Endothelial cell of hepatic sinusoid (primary cell): ENCODE measurements around the gene PYM1.
"Not testable (repeated sequence)": the region's sequence is repeated elsewhere in the genome, so short reads cannot be mapped to it uniquely, and the experiment has no call there.

Experiments
- in situ Hi-C: cut with HindIII; loops from 2 replicates; pipeline ENCODE4 v1.10.0; 2017; ENCODE audit warnings: low sequenced_read_pairs

The PYM1 gene

DNA sequence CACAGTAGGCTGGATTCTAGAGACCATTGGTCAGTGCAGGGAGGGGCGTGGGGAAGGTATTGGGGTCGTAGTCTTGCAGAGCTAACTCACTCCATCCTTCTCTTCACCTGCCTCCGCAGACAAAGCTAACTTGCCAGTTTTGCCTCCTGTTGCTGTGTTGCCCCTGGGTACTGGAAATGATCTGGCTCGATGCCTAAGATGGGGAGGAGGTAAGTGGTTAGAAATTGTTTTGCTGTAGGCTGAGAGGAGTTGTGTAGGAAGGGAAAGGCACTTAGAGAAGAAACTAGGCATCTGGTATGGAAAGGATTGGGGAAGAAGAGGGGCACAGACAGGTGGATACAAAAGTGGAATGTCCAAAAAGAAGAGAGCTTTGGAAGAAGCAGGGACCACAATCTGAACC, 14.4 kb upstream of the PYM1 start:
- in situ Hi-C loops: no loop called here

DNA sequence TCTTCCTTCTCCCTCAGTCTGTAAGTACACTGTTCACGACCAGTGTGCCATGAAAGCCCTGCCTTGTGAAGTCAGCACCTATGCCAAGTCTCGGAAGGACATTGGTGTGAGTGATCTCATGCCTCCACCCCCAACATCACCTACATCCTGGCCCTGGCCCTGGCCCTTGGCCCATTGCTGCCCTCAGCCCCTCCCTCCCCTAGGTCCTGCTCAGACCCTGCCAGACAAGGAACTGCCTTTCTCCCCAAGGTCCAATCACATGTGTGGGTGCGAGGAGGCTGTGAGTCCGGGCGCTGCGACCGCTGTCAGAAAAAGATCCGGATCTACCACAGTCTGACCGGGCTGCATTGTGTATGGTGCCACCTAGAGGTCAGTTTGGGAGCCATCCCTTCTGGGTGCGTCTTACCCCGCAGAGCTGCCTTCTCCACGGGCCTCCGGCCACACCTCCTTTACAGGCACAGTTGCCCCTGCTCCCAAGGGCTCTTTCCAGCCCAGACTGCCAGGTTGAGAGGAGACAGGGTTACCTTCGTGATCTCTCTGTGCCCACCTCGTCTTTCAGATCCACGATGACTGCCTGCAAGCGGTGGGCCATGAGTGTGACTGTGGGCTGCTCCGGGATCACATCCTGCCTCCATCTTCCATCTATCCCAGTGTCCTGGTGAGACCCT, 12.5 kb upstream of the PYM1 start:
- in situ Hi-C loops: no loop called here

- in situ Hi-C loops: no loop called here
These were observed 11.3 kb upstream of the PYM1 start for GRCh38 chr12:55938826-55939501.

- in situ Hi-C loops: no loop called here
These were observed 10.3 kb upstream of the PYM1 start for GRCh38 chr12:55937981-55938380.

DNA sequence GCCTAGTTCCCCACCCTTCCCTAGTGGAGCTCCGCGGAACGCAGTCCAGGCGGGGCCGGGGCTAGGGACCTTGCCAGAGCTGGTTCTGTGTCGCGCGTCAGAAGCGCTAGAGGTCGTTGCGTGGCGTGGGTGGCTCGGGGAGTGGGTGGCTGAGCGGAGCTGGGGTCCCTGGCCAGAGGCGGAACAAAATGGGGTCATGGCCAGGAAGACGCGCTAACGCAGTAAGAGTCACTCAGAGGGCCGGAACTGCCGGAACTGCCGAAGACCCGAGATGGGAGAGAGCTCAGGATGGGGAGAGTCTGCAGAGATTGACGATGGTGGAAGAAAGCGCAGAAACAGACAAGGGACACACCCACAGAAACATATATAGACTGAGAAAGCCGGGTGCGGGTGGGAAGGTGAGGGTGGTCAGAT, 8.1 kb upstream of the PYM1 start:
- in situ Hi-C loops: no loop called here

DNA sequence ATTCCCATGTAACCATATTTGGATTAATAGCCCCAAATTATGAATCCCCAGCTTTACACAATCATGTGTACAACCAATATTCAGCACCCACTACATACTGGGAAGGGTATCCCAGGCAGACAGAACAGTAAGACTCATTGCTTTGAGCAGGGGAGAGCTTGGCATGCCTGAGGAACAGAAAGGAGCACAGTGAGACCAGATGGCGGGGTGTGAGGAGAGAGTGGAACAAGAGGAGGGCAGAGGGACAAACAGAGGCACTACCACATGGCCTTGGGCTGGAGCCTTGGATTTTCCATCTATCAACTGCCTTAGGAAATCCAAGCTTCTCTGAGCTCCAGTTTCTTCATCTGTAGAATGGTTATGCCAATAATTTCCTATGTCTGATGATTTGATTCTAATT, 7.1 kb upstream of the PYM1 start:
- in situ Hi-C loops: loop anchor here (5.0 kb wide), 1 partner anchor 117 kb away; the partner anchor contains the start of genes ORMDL2 and SARNP

GRCh38 chr12:55933799-55934742, 6.4 kb upstream of the PYM1 start:
- in situ Hi-C loops: loop anchor here (5.0 kb wide), 1 partner anchor 117 kb away; the partner anchor contains the start of genes ORMDL2 and SARNP

DNA sequence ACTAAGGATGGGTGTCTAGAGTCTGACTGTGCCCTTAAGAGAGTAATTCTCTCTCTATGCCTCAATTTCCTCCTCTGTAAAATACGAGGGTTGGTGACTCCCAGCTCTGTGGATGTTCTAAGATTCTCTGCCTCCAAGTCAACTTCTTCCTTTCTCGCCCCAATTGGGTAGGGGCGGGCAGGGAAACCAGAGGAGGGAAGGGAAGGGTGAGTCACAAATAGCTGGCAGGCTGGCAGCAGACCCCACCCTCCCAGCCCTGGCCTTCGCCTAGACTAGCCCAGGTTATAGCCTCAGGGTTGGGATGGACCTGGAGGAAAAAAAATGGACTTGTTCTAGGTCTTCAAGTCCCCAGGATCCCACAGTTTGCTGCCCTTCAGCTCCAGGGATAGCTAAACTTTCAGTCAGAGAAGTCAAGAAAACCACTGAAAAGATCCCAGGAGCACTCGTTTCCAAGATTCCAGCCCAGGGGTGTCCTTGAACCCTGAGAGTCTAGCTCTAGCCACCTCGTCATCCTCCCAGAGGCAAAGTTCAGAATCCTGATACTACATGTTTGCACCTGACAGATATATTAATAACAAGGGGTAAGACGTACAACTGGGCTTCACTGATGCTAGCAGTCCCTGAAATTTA, 5.6 kb upstream of the PYM1 start:
- in situ Hi-C loops: loop anchor here (5.0 kb wide), 1 partner anchor 116 kb away; the partner anchor contains the start of genes ORMDL2 and SARNP

DNA sequence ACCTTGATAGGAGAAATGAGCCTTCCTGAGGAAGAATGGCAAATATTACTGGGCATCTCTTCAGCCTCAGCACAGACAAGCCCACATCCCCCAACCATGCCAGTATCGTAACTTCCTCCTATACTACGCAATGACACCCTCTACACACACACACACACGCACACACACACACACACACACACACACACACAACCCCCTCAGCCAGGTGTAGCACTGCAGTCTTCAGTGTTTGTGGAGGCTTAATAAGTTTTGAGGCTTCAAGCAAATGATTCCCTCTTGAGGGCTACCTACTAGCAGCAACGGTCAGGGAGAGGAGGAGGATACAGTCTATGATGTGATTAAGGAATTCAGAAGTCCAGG, 4.8 kb upstream of the PYM1 start:
- in situ Hi-C loops: loop anchor here (5.0 kb wide), 1 partner anchor 115 kb away; the partner anchor contains the start of genes ORMDL2 and SARNP

GRCh38 chr12:55931780-55932550, 4.3 kb upstream of the PYM1 start:
- in situ Hi-C loops: loop anchor here (5.0 kb wide), 1 partner anchor 115 kb away; the partner anchor contains the start of genes ORMDL2 and SARNP

DNA sequence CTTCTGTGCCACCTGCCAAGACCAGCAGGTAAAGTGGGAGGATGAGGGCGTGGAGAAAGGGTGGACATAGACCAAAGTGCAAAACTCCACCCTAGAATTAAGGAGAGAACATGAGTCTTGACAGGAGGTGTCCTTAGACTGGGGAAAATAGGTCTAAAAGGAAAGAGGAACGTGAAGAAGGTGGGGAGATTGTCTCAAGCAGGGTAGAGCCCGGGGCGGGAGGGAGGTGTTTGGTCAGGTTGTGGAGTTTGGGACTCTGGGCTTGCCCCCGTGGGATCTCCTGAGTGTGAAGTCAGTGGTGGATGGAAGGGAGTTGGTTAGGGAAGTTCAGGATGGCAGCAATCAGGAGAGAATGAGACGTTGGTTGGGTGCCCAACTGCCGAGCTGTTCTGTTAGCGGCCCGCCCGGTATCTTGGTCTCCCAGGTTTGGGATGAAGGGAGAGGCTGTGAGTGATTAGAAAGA, 3.7 kb upstream of the PYM1 start:
- in situ Hi-C loops: loop anchor here (5.0 kb wide), 1 partner anchor 114 kb away; the partner anchor contains the start of genes ORMDL2 and SARNP

- in situ Hi-C loops: loop anchor here (5.0 kb wide), 1 partner anchor 114 kb away; the partner anchor contains the start of genes ORMDL2 and SARNP
These were observed 3.1 kb upstream of the PYM1 start, which contains the start of gene DGKA for GRCh38 chr12:55930771-55931316. DGKA (plus strand) TSS chr12:55931162; CDS start chr12:55936504, 5,342 bp downstream.

DNA sequence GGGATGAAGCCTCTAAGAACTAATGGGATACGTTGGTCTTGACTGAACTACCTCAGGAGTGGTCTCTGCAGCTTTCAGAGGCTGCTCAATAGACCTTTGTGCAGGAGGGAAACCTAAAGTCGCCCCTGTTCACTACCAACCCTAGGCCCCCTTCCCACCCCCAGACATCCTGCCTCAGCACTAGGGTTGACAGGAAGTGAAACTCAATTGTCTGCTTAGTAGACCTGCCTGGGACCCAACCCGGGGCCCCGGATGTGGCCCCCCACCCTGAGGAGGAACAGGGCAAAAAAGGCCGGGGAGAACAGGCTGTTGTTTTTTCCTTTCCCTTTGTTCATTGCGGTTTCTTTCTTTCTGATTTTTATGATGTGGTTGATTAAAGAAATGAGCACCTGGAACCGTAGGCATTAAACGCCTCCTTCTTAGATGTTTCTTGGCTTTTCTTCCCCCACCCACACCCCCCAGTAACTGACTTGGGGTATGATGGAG, 1.7 kb upstream of the PYM1 start:
- in situ Hi-C loops: loop anchor here (5.0 kb wide), 2 partner anchors 47 to 87 kb away; partner anchors contain the start of gene MMP19

DNA sequence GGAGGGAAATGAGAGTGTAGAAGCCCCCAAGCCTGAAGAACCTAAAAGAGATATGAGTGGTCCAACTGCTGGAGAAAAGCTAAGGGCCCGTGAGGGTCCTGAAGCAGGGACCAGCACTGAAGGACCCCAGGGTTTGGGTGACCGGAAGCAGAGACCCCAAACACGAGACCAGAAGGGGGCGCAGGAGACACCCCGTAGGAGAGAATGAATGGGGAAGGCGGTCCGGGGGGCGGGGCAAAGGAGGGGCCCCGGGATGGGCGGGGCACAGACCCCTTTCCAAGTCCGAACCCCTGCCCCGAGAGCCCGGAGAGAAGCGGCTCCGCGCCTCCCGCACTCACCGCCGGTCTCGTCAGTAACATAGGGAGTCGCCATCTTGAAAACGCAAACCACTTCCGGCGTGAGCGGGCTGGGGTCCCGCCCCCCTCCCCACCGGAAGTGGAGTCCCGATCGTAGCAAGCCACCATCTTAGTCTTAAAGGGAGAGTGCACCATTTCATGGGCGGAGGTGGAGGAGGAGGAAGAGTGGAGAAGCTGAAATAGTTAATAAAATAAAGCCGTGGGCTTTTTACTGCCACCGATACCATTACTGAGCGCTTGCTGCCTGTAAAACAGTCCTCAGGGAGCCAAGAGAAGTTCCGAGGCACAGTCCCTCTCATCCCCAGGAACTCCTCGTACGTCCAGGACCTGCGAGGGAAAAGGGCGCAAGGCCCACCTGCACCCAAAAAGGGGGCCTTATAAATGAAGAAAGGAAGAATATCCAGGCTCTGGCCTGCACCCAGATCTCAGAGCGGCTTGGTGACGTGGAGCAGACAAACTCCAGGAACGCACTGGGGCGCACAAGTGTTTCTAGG, 731 bp downstream of the PYM1 start:
- in situ Hi-C loops: loop anchor here (5.0 kb wide), 2 partner anchors 45 to 85 kb away; partner anchors contain the start of gene MMP19

DNA sequence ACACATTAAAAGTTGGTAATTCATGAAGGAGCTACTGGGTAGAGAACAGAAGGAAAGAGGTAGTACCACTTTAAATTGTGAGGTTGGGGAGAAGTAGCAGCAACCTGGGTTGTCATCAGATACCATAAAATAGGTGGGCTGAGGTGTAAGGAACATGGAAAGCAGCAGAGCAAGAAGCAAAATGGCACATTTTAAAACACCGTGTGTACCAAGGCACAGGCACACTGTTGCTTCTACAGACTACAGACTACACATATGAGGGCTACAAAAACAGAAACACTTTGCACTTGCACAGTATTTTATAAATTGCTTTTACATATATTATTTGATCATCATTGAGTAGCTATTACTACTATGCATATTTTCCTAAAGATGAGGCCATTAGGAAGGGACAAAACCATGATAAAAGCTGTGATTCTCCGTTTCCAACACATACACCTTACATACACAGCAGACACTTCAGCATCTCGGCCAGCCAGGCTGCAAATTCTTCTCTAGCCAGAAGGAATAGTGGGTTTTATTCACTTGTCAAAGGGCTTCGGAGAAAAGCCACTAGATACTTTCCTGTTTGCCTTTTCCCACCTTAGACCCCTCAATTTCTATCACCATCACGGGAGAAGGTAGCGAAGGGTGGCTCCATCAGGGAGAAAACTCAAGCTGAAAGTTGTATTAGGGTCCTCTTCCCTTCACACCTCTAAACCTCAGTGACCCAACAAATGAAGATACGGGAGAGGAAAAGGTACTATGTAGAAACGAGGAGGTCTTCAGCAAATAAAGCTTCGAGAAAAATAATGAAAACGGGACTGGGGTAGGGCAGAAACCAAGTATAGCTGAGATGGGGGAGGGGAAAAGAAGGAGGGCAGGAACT, 1.6 kb downstream of the PYM1 start:
- in situ Hi-C loops: loop anchor here (5.0 kb wide), 2 partner anchors 44 to 84 kb away; partner anchors contain the start of gene MMP19

DNA sequence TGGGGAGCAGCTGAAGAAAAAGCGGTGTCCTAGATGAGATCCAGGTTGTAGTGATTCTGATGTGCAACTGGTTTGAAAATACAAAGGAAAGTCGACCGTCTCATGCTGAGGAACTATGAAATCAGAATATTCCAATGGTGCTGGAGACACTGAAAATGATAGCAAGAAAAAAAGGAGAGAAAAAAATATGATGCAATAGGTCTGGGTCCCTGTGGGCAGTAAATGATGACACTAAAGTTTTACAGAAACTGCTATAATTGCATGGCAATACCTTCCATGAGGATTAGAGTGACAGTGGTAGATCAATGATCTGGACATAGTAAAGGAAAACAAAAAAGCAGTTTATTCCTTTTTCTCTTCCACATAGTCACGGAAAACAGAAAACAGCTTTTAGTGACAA, 2.3 kb downstream of the PYM1 start:
- in situ Hi-C loops: loop anchor here (5.0 kb wide), 2 partner anchors 43 to 83 kb away; partner anchors contain the start of gene MMP19

- in situ Hi-C loops: not testable (repeated sequence)
These were observed 4.0 kb downstream of the PYM1 start for GRCh38 chr12:55923648-55924047.
